HepG2 (cell line): Measurements from ENCODE around the gene RPL19. TPM values are rescaled to one million over a fixed set of nuclear protein-coding genes. Genes with fewer than 3 reads are reported as not detected.

Experiments used
- ATAC-seq: fragments of 200-7000 bp; cut with Tn5 transposase; 3 replicates; pipeline ENCODE4 v1.9.1; 2020; ENCODE audit warnings: mild to moderate bottlenecking, moderate library complexity
- BruUV-seq: library from RNA; stranded (reverse); fragments of 400-500 nt; replicated peaks from 2 replicates; lab custom pipeline; 2021; lab: Mats Ljungman, UMichigan
- CTCF ChIA-PET: fragments of 300-600 bp; formaldehyde crosslinking; extraction: SDS; loops from one replicate; lab custom pipeline; 2021; ENCODE audit warnings: low total read pairs, inconsistent platforms, low intra/inter-chr PET ratio; lab: Yijun Ruan, JAX
- POLR2A ChIA-PET: fragments of 350-600 bp; sonication (Branson Sonifier 250); formaldehyde crosslinking; loops from one replicate; lab custom pipeline; 2020; ENCODE audit warnings: antibody characterized with exemption, inconsistent platforms; lab: Yijun Ruan, JAX
- DNase-seq: peaks from one replicate; pipeline ENCODE4 v3.0.0-alpha.2; 2015; ENCODE audit warnings: low spot score
- FAIRE-seq: peaks from 3 replicates; lab custom pipeline; 2011; peaks lifted over from hg19 to GRCh38; lab: Jason Lieb, UNC
- H2AFZ ChIP-seq: one replicate; pipeline ENCODE4 v1.6.1; 2011; ENCODE audit warnings: low read length, inconsistent platforms
- H3K27ac ChIP-seq: fragments of 300-600 bp; 3 replicates; pipeline ENCODE4 v1.8.0; 2011; ENCODE audit warnings: mixed run types, mild to moderate bottlenecking, mixed read lengths, low read length, inconsistent platforms; ENCODE audit not compliant: insufficient read depth; ENCODE audit errors: extremely low read length
- H3K27me3 ChIP-seq, 2 experiments: fragments of 200-600 bp in 1 of 2; 2 replicates in 1 of 2; 3 replicates in 1 of 2; pipeline versions ENCODE4 v1.6.0 to v1.8.0; 2011; ENCODE audit warnings: low read length in 2 of 2, mild to moderate bottlenecking in 2 of 2, moderate library complexity in 2 of 2, inconsistent platforms in 1 of 2; ENCODE audit not compliant: insufficient read depth in 2 of 2, control insufficient read depth in 1 of 2
- H3K36me3 ChIP-seq, 2 experiments: fragments of 200-600 bp in 1 of 2; replicated peaks in 1 of 2; 2 replicates in 1 of 2; 3 replicates in 1 of 2; pipeline versions ENCODE4 v1.5.1 to v1.8.0; 2011; ENCODE audit warnings: low read length in 2 of 2, inconsistent platforms in 1 of 2; ENCODE audit not compliant: insufficient read depth in 2 of 2, control insufficient read depth in 1 of 2
- H3K4me1 ChIP-seq: 2 replicates; pipeline ENCODE4 v1.5.1; 2012; ENCODE audit warnings: low read length, inconsistent platforms; ENCODE audit not compliant: insufficient read depth
- H3K4me2 ChIP-seq: 2 replicates; pipeline ENCODE4 v1.6.0; 2011; ENCODE audit warnings: low read depth, low read length, inconsistent platforms
- H3K4me3 ChIP-seq, 3 experiments: fragments of 200-600 bp in 1 of 3; sonication (generic), shearing (Covaris generic) in 1 of 3; replicated peaks in 1 of 3; 2 replicates each; pipeline ENCODE4 v1.5.1; 2011 to 2016; ENCODE audit warnings: low read length in 3 of 3, inconsistent platforms in 2 of 3, low read depth in 2 of 3, mild to moderate bottlenecking in 2 of 3, control low read depth in 1 of 3, mixed read lengths in 1 of 3; ENCODE audit not compliant: insufficient read depth in 1 of 3
- H3K79me2 ChIP-seq: one replicate; pipeline ENCODE4 v1.6.1; 2011; ENCODE audit warnings: low read length, inconsistent platforms; ENCODE audit not compliant: insufficient read depth
- H3K9ac ChIP-seq: 2 replicates; pipeline ENCODE4 v1.6.0; 2011; ENCODE audit warnings: mild to moderate bottlenecking, low read depth, low read length, inconsistent platforms; ENCODE audit not compliant: insufficient read depth
- H3K9me3 ChIP-seq: 2 replicates; pipeline ENCODE4 v1.5.1; 2012; ENCODE audit warnings: mild to moderate bottlenecking, low read length
- H4K20me1 ChIP-seq: 2 replicates; pipeline ENCODE4 v1.6.0; 2011; ENCODE audit warnings: inconsistent platforms, mild to moderate bottlenecking, low read length, moderate library complexity; ENCODE audit not compliant: insufficient read depth
- ATF1 ChIP-seq: IDR thresholded peaks from 2 replicates; pipeline ENCODE4 v1.6.1; 2016; ENCODE audit warnings: mild to moderate bottlenecking, control low read depth
- NAIF1 ChIP-seq: sonication (generic); formaldehyde crosslinking; IDR thresholded peaks from 2 replicates; pipeline ENCODE4 v1.5.0; 2020; ENCODE audit warnings: mild to moderate bottlenecking, missing genetic modification reagents, borderline replicate concordance
- NCOA2 ChIP-seq: sonication (generic); formaldehyde crosslinking; IDR thresholded peaks from 2 replicates; pipeline ENCODE4 v1.8.0; 2022; ENCODE audit warnings: inconsistent platforms
- PHF21A ChIP-seq: sonication (generic); formaldehyde crosslinking; IDR thresholded peaks from 2 replicates; pipeline ENCODE4 v1.5.0; 2020; ENCODE audit warnings: mild to moderate bottlenecking, missing genetic modification reagents
- PHF8 ChIP-seq: sonication (generic); formaldehyde crosslinking; IDR thresholded peaks from 2 replicates; pipeline ENCODE4 v1.5.0; 2020; ENCODE audit warnings: missing genetic modification reagents
- TOPORS ChIP-seq: sonication (generic); formaldehyde crosslinking; IDR thresholded peaks from 2 replicates; pipeline ENCODE4 v1.8.0; 2023; ENCODE audit warnings: mild to moderate bottlenecking, missing genetic modification reagents
- ZNF136 ChIP-seq: sonication (generic); formaldehyde crosslinking; IDR thresholded peaks from 2 replicates; pipeline ENCODE4 v1.8.1; 2022; ENCODE audit warnings: low read depth, mild to moderate bottlenecking, moderate library complexity, missing genetic modification reagents
- ZNF251 ChIP-seq: sonication (generic); formaldehyde crosslinking; IDR thresholded peaks from 2 replicates; pipeline ENCODE4 v1.9.0; 2021; ENCODE audit warnings: mild to moderate bottlenecking, missing genetic modification reagents
- ZNF3 ChIP-seq: IDR thresholded peaks from 2 replicates; pipeline ENCODE4 v1.7.0; 2017; ENCODE audit warnings: inconsistent platforms
- WGBS: methylation state at CpG from one replicate; pipeline ENCODE4 v1.1.6; 2017; ENCODE audit warnings: low lambda C conversion rate; 5-methylcytosine and 5-hydroxymethylcytosine counted together
- in situ Hi-C: cut with HindIII; loops from 2 replicates; pipeline ENCODE4 v1.10.0; 2017; ENCODE audit warnings: low pct_unique_long_range_greater_than_20kb; ENCODE audit not compliant: extremely low pct_ligation_motif_present
- intact Hi-C: fragments of 100-400 bp; cut with micrococcal nuclease; formaldehyde crosslinking; loops from one replicate; pipeline ENCODE4 v1.10.0; 2022; ENCODE audit not compliant: unreplicated experiment
- polyA plus RNA-seq, 8 experiments: library from polyadenylated mRNA; depleted of rRNA in 3 of 8; stranded (reverse) in 7 of 8; unstranded in 1 of 8; fragments of >200 nt; fragmentation: Illumina TruSeq in 4 of 8; extraction: Trizol in 4 of 8; gene quantifications; 2 replicates each; pipeline versions ENCODE4 v1.2.1 to v1.2.3, GENCODE V29; 2011 to 2016; ENCODE audit warnings: low read depth in 4 of 8, missing spikeins in 1 of 8, mixed read lengths in 1 of 8; ENCODE audit not compliant: insufficient read depth in 1 of 8
- total RNA-seq, 5 experiments: library from RNA; depleted of rRNA; stranded (reverse); fragments of >200 nt; fragmentation: Illumina TruSeq; extraction: Trizol; gene quantifications; 2 replicates each; pipeline ENCODE4 v1.2.3, GENCODE V29; 2016; ENCODE audit warnings: low read depth in 1 of 5
- TF ChIP-seq, protein P1 (sequence below): sonication (generic); formaldehyde crosslinking; IDR thresholded peaks from 2 replicates; pipeline ENCODE4 v1.5.0; 2020; ENCODE audit warnings: mild to moderate bottlenecking, missing genetic modification reagents

RPL19 gene
- total and polyA plus RNA-seq, 2 of the 13 experiments (the other 11 are each of a cell fraction or from before 2014, with no cell fraction given) = 2,522 to 2,768 TPM

DNA sequence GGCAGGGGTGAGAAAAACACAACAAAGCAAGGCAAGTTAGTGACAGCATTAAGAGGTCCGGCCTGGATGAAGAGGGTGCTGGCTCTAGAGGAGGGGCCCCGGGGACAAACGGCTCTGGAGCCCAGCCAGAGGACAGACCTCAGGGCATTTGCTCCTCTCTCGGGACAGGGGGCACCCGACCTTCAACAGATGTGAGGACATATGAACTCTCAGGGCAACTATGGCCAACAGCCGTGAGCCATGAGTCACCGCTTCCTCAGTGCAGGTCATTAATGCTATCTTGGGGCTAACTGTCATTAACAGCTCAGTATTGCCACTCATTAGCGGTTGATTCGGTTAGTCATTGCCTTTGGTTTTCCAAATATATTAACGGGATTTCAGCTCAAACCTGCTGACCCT, 24.4 kb upstream of the RPL19 start (continued):
- TF ChIP-seq ZNF136 (CRISPR knock-in tag) = no peak
- TF ChIP-seq, protein P1, sequence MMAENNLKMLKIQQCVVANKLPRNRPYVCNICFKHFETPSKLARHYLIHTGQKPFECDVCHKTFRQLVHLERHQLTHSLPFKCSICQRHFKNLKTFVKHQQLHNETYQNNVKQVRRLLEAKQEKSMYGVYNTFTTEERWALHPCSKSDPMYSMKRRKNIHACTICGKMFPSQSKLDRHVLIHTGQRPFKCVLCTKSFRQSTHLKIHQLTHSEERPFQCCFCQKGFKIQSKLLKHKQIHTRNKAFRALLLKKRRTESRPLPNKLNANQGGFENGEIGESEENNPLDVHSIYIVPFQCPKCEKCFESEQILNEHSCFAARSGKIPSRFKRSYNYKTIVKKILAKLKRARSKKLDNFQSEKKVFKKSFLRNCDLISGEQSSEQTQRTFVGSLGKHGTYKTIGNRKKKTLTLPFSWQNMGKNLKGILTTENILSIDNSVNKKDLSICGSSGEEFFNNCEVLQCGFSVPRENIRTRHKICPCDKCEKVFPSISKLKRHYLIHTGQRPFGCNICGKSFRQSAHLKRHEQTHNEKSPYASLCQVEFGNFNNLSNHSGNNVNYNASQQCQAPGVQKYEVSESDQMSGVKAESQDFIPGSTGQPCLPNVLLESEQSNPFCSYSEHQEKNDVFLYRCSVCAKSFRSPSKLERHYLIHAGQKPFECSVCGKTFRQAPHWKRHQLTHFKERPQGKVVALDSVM (CRISPR knock-in tag) = no peak
- TF ChIP-seq ZNF251 = no peak
- TF ChIP-seq, all 625 proteins: peak for 0

DNA sequence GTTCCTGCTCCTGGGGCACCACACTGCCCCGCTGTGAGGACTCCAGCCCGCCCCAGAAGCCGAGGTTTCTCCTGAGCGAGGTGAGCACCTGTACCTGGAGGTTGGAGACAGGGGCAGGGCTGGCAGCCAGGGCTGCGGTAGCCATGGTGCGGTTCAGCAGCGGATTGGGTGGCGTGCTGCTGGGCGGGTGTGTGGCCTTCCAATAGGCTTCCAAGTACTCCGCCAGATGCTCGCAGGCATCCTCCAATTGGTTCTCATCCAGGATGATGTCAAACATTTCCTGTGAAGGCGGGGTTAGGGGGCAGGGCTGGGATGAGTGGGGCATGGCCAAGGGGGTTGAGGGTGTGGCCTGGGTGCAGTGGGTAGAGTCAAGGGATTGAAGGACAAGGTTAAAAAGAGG, 22.8 kb upstream of the RPL19 start:
- POLR2A ChIA-PET = no interaction called here
- TF ChIP-seq ZNF3 (CRISPR knock-in tag) (no peak), PHF8 (CRISPR knock-in tag) (no peak), ATF1 (no peak), NCOA2 (CRISPR knock-in tag) (no peak), TOPORS (CRISPR knock-in tag) (no peak), NAIF1 (CRISPR knock-in tag) (no peak), PHF21A (CRISPR knock-in tag) (no peak)
- ATAC-seq (no peak), DNase-seq (no peak), FAIRE-seq (no peak)
- Histone ChIP-seq H2AFZ (no peak overlapping the region), H3K36me3 (no peaks in the 10 kb centered on the region), H3K9ac (no peak overlapping the region), H3K9me3 (no peaks in the 10 kb centered on the region), H4K20me1 (no peaks in the 10 kb centered on the region; the same call in 1 of the 2 replicates), H3K79me2 (no peaks in the 10 kb centered on the region), H3K4me2 (no peak overlapping the region), H3K4me1 (no peaks in the 10 kb centered on the region), H3K27ac (no peak overlapping the region), H3K4me3 (no peak overlapping the region), H3K27me3 (no peaks in the 10 kb centered on the region)
- intact Hi-C loops = no loop called here
- in situ Hi-C loops = no loop called here
- WGBS = 94% methylated on average over 12 of the region's 12 CpGs
- no TSS peak for BruUV-seq
- CTCF ChIA-PET = no interaction called here
